Nephron (organoid): ENCODE data around the gene VSIR.

Experiments used
- H3K27ac Mint-ChIP-seq, 3 experiments: 2 replicates each; pipeline ENCODE4 v1.8.0; 2020; ENCODE audit warnings: mixed read lengths in 3 of 3, mild to moderate bottlenecking in 2 of 3, moderate library complexity in 1 of 3
- H3K27me3 Mint-ChIP-seq: 2 replicates; pipeline ENCODE4 v1.8.0; 2021; ENCODE audit warnings: low read depth, mild to moderate bottlenecking, moderate library complexity, mixed read lengths
- H3K36me3 Mint-ChIP-seq: 2 replicates; pipeline ENCODE4 v1.8.0; 2020; ENCODE audit warnings: low read depth, mixed read lengths
- H3K4me1 Mint-ChIP-seq: 2 replicates; pipeline ENCODE4 v1.8.0; 2020; ENCODE audit warnings: mixed read lengths
- H3K4me3 Mint-ChIP-seq, 3 experiments: 2 replicates each; pipeline ENCODE4 v1.8.0; 2020; ENCODE audit warnings: mild to moderate bottlenecking in 3 of 3, mixed read lengths in 3 of 3, moderate library complexity in 2 of 3
- H3K9me3 Mint-ChIP-seq: 2 replicates; pipeline ENCODE4 v1.8.0; 2020; ENCODE audit warnings: mixed read lengths
- TF ChIP-seq, protein P1 (sequence below), 3 experiments: fragments of 200-600 bp; sonication (generic); IDR thresholded peaks; one replicate each; pipeline ENCODE4 v1.5.0; 2021; ENCODE audit warnings: antibody characterized with exemption in 3 of 3; ENCODE audit not compliant: unreplicated experiment in 3 of 3

VSIR gene

DNA sequence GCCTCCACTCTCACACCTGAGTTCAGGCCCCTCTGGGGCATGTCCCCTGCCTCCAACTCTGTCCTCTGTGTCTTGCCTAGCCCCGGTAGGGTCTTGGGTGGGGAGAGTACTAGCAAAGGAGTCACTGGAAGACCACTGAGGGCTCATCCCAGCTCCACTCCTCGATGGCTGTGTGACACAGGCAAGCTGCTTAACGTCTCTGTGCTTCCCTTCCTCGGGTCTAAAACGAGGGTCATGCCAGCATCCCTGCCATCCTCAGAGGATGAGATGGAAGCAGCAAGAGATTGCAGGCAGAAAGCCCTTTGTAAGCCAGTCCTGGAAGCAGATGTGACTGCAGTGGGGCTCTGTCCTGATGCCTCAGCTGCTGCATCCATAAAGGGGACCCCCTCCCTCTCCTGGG lies 38.5 kb downstream of the VSIR start:
- H3K27me3 Mint-ChIP-seq = peaks cover 9% of the 10 kb centered on the region
- no peak overlapping the region for H3K4me3 Mint-ChIP-seq
- H3K9me3 Mint-ChIP-seq = no peaks in the 10 kb centered on the region
- TF ChIP-seq, protein P1, sequence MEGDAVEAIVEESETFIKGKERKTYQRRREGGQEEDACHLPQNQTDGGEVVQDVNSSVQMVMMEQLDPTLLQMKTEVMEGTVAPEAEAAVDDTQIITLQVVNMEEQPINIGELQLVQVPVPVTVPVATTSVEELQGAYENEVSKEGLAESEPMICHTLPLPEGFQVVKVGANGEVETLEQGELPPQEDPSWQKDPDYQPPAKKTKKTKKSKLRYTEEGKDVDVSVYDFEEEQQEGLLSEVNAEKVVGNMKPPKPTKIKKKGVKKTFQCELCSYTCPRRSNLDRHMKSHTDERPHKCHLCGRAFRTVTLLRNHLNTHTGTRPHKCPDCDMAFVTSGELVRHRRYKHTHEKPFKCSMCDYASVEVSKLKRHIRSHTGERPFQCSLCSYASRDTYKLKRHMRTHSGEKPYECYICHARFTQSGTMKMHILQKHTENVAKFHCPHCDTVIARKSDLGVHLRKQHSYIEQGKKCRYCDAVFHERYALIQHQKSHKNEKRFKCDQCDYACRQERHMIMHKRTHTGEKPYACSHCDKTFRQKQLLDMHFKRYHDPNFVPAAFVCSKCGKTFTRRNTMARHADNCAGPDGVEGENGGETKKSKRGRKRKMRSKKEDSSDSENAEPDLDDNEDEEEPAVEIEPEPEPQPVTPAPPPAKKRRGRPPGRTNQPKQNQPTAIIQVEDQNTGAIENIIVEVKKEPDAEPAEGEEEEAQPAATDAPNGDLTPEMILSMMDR (IDR thresholded peaks at IDR 0.05; ENCODE audit: unreplicated experiment in 3 of 3) = no peak
- peaks cover 10% of the 10 kb centered on the region for H3K4me1 Mint-ChIP-seq
- H3K27ac Mint-ChIP-seq = no peak overlapping the region
- H3K36me3 Mint-ChIP-seq = no peaks in the 10 kb centered on the region

DNA sequence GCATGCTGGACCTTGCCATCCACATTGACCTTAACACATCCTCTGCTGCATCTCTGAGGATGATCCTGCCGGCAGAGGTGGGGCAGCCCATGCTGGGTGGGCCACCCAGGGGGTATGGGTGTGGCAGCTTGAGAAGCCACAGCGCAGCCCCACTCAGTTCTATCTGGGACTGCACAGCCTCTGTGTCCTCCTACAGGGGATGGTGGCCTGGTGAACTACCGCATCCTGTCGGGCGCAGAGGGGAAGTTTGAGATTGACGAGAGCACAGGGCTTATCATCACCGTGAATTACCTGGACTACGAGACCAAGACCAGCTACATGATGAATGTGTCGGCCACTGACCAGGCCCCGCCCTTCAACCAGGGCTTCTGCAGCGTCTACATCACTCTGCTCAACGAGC lies 41.5 kb downstream of the VSIR start:
- Mint-ChIP-seq H3K4me3 (no peak overlapping the region), H3K9me3 (no peaks in the 10 kb centered on the region), H3K36me3 (no peaks in the 10 kb centered on the region), H3K27ac (no peak overlapping the region), H3K27me3 (peaks cover 9% of the 10 kb centered on the region), H3K4me1 (peaks cover 31% of the 10 kb centered on the region)
- TF ChIP-seq, protein P1 (IDR thresholded peaks at IDR 0.05; ENCODE audit: unreplicated experiment in 3 of 3) = no peak

DNA sequence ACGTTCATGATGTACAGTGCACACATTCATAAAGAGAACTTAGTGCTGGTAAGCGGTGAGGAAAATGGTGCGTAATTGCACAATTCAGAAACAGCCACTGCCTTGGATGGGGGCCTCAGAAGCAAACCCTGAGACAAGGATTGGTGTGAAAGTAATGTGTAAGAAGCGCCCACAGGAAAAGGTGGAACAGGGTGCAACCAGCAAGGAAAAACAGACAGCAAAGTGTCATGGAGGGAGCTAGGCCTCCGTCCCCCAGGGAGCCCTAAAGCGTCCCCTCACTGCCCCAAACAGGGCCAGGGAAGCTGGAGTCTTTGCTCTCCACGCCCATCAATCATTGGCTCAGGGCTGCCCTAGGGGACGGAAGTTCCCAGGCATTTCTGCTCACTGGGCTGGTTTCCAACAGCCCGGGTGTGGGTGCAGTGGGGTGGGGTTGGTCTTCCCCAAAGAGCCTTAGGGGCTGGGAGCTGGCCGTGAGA lies 44.1 kb downstream of the VSIR start:
- Mint-ChIP-seq H3K4me1 (peaks cover 34% of the 10 kb centered on the region), H3K27me3 (peaks cover 8% of the 10 kb centered on the region), H3K27ac (peak overlapping the region; percentile 10 to 77 (median 54)), H3K36me3 (no peaks in the 10 kb centered on the region), H3K9me3 (no peaks in the 10 kb centered on the region), H3K4me3 (no peak overlapping the region)
- TF ChIP-seq, protein P1 (IDR thresholded peaks at IDR 0.05; ENCODE audit: unreplicated experiment in 3 of 3) = no peak

DNA sequence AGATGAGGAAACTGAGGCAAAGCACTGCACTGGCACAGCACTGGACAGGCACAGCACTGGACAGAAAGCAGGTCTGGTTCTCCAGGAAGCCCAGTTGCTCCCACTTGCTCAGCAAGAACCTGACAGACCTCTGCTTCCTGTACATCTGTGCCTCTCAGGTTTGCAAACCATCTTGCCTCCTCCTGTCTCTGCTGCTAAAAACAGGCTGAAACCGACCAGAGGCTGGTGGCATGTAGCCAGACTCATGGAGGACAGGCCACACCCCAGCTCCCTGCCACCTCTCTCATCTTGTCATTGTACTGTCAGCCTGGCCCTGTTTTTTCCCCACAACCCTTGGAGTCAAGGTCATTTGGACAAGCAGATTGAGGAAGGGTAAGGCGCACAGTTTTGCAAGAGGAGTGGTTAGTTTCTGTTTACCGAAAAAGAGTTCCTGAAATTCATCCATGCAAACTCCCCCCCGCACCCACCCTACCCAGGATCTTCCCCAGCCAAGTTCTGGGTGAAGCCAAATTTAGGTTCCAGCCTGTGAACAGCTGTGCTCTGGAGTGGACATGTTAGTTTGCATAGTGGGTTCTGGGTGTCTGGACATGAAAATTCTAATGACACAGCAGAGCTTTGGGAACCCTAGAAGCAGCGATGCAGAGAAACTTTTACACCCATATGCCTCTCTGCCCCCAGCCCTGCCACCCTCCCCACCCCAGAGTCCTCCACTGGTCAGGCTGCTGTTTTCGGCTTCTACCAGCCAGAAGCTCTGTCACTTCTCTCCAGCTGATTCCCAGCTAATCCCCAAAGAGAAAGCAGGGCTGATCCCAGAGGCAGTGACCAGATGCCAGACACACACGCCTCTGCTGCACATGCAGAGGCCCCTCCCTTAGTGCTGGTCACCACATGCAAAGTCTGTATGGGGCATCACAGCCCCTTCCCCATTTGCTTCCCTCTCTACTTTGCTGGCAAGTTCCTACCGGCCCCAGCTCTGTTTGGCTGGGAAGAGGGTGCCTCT lies 45.3 kb downstream of the VSIR start:
- peaks cover 12% of the 10 kb centered on the region for H3K27me3 Mint-ChIP-seq
- TF ChIP-seq, protein P1 (IDR thresholded peaks at IDR 0.05; ENCODE audit: unreplicated experiment in 3 of 3) = no peak
- peak overlapping the region; percentile 10 to 86 (median 60) for H3K27ac Mint-ChIP-seq
- no peaks in the 10 kb centered on the region for H3K9me3 Mint-ChIP-seq
- no peak overlapping the region for H3K4me3 Mint-ChIP-seq
- no peaks in the 10 kb centered on the region for H3K36me3 Mint-ChIP-seq
- H3K4me1 Mint-ChIP-seq = peaks cover 34% of the 10 kb centered on the region

DNA sequence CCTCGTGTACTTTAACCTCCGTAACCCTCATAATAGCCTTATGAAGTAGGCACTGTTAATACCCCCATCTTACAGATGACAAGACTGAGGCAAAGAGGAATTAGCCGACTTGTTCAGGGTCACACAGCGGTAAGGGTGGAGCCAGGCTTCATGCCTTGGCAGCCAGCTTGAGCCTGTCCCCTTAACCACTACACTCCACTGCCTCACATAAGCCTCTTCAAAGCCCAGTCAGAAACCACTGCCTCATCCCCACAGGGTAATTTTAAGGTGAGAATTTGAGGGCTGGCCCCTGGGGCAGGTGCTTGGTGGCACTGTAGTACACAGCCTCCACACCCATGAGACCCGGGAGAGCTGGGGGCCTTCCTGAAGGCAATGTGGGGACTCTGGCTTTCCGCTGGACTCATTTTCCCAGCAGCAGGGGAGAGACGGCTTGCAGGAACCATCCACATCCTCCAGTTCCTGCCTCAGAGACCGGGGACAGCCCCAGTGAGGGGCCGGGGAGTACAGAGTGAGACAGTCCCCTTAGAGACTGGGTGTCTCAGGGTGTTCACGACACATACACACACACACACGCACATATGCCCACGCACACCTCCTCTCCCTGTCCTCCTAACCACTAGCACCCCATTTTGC lies 46.1 kb downstream of the VSIR start:
- Mint-ChIP-seq H3K9me3 (no peaks in the 10 kb centered on the region), H3K4me1 (peaks cover 34% of the 10 kb centered on the region), H3K27ac (peak overlapping the region; percentile 10 to 86 (median 60)), H3K4me3 (no peak overlapping the region), H3K27me3 (peaks cover 19% of the 10 kb centered on the region), H3K36me3 (no peaks in the 10 kb centered on the region)
- TF ChIP-seq, protein P1 (IDR thresholded peaks at IDR 0.05; ENCODE audit: unreplicated experiment in 3 of 3) = no peak
